Osteocyte (in vitro differentiated cells): ENCODE data around the gene MS4A6A. TPM values are rescaled to one million over a fixed set of nuclear protein-coding genes. Genes with fewer than 3 reads are reported as not detected.

ENCODE experiments used
- DNase-seq: peaks from one replicate; pipeline ENCODE4 v3.0.0; 2021; ENCODE audit warnings: mixed read lengths; ENCODE audit not compliant: unreplicated experiment; ENCODE audit errors: extremely low spot score
- H3K27ac Mint-ChIP-seq: one replicate; pipeline ENCODE4 v1.8.0; 2021; ENCODE audit warnings: mild to moderate bottlenecking, mixed read lengths; ENCODE audit not compliant: unreplicated experiment
- H3K27me3 Mint-ChIP-seq: one replicate; pipeline ENCODE4 v1.8.0; 2021; ENCODE audit warnings: mixed read lengths; ENCODE audit not compliant: unreplicated experiment
- H3K36me3 Mint-ChIP-seq: one replicate; pipeline ENCODE4 v1.8.0; 2021; ENCODE audit warnings: mixed read lengths; ENCODE audit not compliant: unreplicated experiment
- H3K4me1 Mint-ChIP-seq: one replicate; pipeline ENCODE4 v1.8.0; 2021; ENCODE audit warnings: mixed read lengths; ENCODE audit not compliant: unreplicated experiment
- H3K4me3 Mint-ChIP-seq: one replicate; pipeline ENCODE4 v1.8.0; 2021; ENCODE audit warnings: mild to moderate bottlenecking, moderate library complexity, mixed read lengths; ENCODE audit not compliant: unreplicated experiment
- H3K9me3 Mint-ChIP-seq: one replicate; pipeline ENCODE4 v1.8.0; 2021; ENCODE audit warnings: mixed read lengths; ENCODE audit not compliant: unreplicated experiment
- total RNA-seq: library from RNA; stranded (reverse); gene quantifications from 2 replicates; pipeline ENCODE4 v1.2.1, GENCODE V29; 2021
- TF ChIP-seq, protein P1 (sequence below): fragments of 200-600 bp; sonication (generic); IDR thresholded peaks from 2 replicates; pipeline ENCODE4 v1.5.0; 2021; ENCODE audit warnings: antibody characterized with exemption, mild to moderate bottlenecking, moderate library complexity

The MS4A6A gene
- total RNA-seq, 1 donor from 2014 or later: not detected

DNA sequence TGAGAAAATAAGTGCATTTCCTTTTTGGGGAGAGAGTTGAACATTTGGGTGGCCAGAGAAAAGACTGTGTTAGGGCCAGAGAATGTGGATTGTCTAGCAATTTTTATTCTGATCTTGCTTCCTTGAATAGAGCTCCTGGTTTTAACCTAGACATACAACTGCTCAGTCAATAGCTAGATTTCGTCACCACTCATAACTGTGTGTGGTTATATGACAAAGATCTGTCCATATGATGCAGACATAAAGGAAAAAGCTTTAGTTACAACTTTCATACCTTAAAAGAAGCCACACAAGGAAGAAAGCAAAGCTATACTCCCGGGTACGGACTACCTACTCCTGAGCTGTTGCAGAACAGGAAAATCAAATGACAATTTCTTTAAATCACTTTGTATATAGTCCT, 37.2 kb downstream of the MS4A6A start:
- TF ChIP-seq, protein P1, sequence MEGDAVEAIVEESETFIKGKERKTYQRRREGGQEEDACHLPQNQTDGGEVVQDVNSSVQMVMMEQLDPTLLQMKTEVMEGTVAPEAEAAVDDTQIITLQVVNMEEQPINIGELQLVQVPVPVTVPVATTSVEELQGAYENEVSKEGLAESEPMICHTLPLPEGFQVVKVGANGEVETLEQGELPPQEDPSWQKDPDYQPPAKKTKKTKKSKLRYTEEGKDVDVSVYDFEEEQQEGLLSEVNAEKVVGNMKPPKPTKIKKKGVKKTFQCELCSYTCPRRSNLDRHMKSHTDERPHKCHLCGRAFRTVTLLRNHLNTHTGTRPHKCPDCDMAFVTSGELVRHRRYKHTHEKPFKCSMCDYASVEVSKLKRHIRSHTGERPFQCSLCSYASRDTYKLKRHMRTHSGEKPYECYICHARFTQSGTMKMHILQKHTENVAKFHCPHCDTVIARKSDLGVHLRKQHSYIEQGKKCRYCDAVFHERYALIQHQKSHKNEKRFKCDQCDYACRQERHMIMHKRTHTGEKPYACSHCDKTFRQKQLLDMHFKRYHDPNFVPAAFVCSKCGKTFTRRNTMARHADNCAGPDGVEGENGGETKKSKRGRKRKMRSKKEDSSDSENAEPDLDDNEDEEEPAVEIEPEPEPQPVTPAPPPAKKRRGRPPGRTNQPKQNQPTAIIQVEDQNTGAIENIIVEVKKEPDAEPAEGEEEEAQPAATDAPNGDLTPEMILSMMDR: no peak
- no peaks in the 10 kb centered on the region for H3K36me3 Mint-ChIP-seq
- no peaks in the 10 kb centered on the region for H3K9me3 Mint-ChIP-seq
- no peak overlapping the region for H3K4me3 Mint-ChIP-seq
- peaks cover 2% of the 10 kb centered on the region for H3K27me3 Mint-ChIP-seq
- no peaks in the 10 kb centered on the region for H3K4me1 Mint-ChIP-seq
- DNase-seq: no peak
- no peak overlapping the region for H3K27ac Mint-ChIP-seq

DNA sequence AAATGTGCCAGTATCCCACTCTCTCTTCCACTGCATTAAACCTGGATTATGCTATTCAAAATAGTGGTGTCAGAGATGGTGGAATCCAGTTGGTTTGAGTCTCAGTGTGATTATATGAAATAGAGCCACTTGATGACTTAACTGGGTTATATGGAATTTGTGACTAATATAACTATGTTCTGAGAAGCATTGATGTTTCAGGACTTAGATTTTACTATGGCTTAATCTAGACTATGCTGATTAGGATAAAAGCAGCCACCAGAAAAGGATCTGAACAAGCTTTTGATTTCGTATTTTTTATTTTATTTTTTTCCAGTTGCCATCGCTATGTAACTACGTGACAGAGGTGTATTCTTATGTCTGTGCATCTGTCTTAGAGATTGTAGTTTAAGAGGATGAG, 39.1 kb downstream of the MS4A6A start:
- no peaks in the 10 kb centered on the region for H3K4me1 Mint-ChIP-seq
- TF ChIP-seq, protein P1: no peak
- no peaks in the 10 kb centered on the region for H3K36me3 Mint-ChIP-seq
- peaks cover 6% of the 10 kb centered on the region for H3K27me3 Mint-ChIP-seq
- DNase-seq: no peak
- H3K9me3 Mint-ChIP-seq: no peaks in the 10 kb centered on the region
- H3K27ac Mint-ChIP-seq: no peak overlapping the region
- H3K4me3 Mint-ChIP-seq: no peak overlapping the region

DNA sequence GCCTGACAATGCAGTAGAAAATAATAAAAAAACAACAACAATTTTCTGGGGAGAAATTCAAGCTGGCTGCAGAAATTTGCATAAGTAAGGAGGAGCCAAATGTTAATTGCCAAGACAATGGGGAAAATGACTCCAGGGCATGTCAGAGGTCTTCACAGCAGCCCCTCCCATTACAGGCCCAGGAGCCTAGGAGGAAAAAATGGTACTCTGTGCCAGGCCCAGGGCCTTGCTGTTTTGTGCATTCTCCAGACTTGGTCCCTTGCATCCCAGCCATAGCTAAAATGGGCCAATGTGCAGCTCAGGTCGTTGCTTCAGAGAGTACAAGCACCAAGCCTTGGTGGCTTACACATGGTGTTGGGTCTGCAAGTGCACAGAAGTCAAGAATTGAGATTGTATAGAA, 49.0 kb downstream of the MS4A6A start:
- Mint-ChIP-seq H3K36me3 (no peaks in the 10 kb centered on the region), H3K9me3 (peaks cover 5% of the 10 kb centered on the region), H3K4me3 (no peak overlapping the region), H3K27me3 (no peaks in the 10 kb centered on the region), H3K27ac (no peak overlapping the region), H3K4me1 (no peaks in the 10 kb centered on the region)
- TF ChIP-seq, protein P1: no peak
- DNase-seq: no peak

DNA sequence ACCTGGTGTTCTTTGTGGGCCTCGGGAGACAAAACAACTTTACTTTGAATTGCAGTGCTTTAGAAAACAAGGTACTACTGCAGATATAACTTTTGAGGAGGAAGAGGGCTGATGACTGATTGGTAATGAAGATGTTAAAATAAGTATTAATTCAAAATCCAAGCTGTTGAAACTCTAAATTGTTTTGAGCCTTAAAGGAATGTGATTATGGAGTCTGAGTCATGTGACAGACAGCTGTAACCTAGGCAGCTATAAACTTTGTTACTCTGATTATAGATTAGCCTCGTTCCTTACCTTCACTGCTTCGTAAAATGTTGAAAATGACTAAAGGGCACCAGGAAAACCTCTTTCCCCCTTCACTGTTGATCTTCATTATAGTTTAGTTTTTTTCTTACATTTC, 51.0 kb downstream of the MS4A6A start:
- Mint-ChIP-seq H3K9me3 (peaks cover 5% of the 10 kb centered on the region), H3K27ac (no peak overlapping the region), H3K4me1 (no peaks in the 10 kb centered on the region), H3K4me3 (no peak overlapping the region), H3K27me3 (no peaks in the 10 kb centered on the region), H3K36me3 (no peaks in the 10 kb centered on the region)
- TF ChIP-seq, protein P1: no peak
- DNase-seq: no peak

DNA sequence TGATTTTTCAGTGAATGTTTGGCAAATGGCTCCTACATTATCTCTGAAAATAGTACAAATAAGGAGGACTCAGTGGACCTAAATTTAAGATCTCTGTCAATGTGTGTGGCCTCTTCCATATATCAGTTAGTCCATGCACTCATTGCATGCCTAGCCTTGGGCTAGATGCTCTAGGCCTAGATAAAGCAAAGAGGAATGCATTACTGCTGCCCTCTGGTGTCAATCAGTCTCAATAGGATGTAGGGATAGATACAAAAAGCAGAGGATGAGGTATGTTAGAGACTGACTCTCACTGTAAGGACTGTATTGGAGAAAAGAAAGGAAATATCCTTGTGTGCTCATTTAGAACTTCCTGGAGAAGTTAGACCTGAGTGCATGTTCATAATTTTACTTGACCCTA, 52.4 kb downstream of the MS4A6A start:
- H3K36me3 Mint-ChIP-seq: no peaks in the 10 kb centered on the region
- TF ChIP-seq, protein P1: peak; percentile 20
- DNase-seq: no peak
- H3K27me3 Mint-ChIP-seq: no peaks in the 10 kb centered on the region
- no peak overlapping the region for H3K27ac Mint-ChIP-seq
- no peaks in the 10 kb centered on the region for H3K4me1 Mint-ChIP-seq
- peaks cover 5% of the 10 kb centered on the region for H3K9me3 Mint-ChIP-seq
- no peak overlapping the region for H3K4me3 Mint-ChIP-seq
